ENCODE measurements around the gene PGC. TPM values are rescaled to one million over a fixed set of nuclear protein-coding genes. Genes with fewer than 3 reads are reported as not detected.
A peak's percentile ranks its signal among the peaks of the same experiment; 100 is the strongest.

PGC gene
- total RNA-seq, 1 donor from 2014 or later: not detected

DNA sequence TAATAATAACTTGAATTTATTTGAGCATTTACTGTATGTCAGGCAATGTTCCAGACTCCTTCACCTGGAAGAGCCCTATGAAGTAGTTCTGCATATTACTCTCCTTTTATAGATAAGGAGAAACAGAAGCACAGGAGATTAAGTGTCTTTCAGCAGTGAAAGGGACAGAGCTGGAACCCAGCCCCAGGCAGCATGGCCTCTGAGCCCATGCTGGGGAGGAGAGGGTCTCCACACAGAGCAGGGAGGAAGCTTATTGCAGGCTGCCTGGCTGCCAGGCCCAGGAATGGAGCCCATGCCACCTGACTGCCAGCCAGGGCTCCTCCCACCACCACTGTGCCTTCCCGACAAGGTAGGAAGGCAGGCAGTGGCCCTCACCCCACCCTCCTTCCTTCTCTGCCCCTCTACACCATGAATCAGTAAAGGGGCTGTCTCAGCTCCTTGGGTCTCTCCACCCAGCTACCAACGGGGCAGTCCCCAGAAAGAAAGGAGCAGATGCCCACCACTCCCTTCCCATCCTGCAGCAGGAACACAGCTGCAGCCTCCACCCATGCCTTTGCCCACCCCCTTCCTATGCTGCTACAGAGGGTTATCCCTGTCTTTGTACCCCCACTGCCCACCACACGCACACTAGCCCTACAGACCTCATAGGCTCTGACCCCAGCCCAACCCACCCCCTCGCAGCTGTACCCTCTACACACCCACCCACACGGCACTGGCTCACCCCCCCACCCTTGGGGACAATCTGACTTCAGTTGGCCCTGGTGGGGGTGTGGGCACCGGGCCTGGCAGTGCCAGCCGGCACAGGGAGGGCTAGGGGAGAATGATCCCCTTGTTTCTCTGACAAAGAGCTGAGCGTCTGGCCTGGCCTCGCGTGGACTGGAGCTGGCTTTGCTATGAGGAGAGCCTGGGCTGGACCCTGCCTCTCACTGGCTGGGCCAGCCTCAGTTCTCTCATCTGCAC lies 53.6 kb downstream of the PGC start:
- ATAC-seq (ENCODE audit: poor library complexity) (peak; percentile 60), DNase-seq (peak; percentile 45)
- intact Hi-C loops (cut with DNase I): no loop called here

DNA sequence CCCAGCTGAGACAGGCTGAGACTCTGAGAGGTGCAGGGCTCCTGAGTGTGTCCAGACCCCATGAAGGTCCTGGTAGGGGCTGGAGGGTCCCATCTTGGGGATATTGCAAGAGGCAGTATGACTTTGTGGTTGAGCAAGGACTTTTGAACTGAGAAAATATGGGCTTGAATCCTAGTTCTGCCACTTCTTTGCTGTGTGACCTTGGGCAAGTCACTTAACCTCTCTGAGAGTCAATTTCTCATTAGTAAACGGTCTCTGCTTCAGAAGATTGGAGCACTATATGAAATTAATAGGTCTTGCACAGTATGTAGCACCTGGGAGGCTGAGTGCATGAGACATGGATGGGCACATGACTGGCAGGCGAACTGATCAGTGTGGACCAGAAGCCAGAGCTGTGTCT lies 54.5 kb downstream of the PGC start:
- ATAC-seq (ENCODE audit: poor library complexity): no peak
- intact Hi-C loops (cut with DNase I): no loop called here
- no peak for DNase-seq

DNA sequence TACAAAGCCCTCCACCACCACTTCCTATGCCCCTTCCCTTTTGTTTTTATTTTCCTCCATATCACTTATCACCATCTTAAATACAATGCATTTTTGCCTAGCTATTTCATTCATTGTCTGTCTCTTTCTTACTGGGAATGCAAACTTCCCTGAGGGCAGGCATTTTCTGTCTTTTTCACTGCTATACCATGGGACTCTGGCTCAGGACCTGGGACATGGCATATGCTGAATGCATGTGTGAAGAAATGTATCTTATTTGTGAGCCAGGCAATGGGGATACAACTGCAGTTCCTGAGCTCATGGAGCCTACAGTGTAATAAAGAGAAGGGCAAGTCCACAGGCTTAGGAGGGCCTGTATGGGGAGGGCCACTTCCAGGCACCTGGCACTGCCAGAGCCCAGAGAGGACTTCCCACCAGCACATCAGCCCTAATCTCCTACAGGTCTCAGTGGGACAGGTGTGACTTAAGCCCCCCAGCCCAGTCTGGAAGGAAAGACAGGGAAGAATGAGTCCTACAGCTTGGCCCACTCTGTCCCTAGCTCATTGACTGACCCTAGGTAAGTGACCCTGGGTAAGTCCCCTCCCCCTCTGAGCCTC lies 55.0 kb downstream of the PGC start:
- ATAC-seq (ENCODE audit: poor library complexity) (no peak), DNase-seq (peak; percentile 18)
- intact Hi-C loops (cut with DNase I): no loop called here

DNA sequence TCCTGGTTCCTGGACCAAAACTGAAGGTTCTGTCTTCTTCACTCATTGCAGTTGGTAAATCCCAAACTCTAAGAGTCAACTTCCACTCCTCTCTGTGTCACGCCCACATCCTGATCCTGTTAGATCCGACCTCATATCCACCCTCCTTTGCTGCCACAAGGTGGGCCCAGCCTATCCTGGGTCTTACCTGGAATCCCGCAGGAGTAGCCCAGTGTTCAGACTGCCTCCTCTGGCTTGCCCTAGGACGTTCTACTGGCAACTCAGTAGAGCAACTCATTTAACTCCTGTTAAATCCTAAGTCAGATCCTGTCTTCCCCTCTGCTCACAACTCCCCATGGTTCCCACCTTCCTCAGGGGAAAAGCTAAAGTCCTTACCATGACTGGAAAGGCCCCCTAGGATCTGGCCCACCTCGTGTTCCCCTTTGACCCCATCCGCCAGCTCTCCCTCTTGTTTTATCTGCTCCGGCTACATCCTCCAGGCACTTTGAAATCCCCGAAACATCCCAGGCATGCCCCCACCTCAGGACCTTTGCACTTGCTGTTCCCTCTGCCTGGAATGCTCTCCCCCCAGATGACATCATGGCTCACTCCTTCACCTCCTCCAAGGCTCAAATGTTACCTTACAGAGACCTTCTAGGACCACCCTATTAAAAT lies 55.6 kb downstream of the PGC start:
- no peak for ATAC-seq (ENCODE audit: poor library complexity)
- intact Hi-C loops (cut with DNase I): no loop called here

DNA sequence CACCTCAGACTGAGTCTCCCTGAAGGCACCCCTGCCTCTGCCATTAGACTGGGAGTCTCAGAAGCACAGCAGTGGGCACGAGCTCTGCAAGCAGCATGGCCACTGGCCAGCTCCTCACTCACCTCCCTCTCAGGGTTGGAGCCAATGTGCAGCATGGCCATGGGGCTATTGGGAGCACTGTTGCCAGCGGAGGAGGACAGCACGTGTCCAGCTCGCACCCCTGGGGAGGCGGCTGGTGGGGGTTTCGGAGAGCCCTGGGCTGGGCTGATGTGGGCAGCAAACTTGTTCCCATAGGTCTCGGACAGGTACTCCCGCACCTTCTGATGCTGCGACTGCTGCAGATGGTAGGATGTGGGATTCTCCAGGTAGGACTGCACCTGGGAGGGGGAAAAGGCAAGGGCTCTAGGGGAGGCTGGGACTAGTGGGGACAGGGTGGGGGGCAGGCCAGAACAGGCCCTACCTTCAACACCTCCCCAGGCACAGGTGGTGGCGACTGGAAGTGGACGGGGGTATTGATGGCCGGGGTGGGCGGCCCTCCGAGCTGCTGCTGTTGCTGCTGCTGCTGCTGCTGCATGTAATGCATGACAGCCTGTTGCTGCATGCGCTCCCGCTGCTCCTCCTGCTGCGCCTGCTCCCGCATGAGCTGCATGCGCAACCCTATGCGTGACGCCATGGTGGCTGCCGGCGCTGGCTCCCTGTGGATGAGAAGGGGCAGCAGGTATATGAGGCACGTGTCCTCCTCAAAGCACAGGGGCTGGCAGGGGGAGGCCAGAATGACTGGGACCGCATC lies 56.5 kb downstream of the PGC start:
- intact Hi-C loops (cut with DNase I): no loop called here
- no peak for ATAC-seq (ENCODE audit: poor library complexity)
- peak; percentile 38 for DNase-seq

More for the DNA sequence above, 55.6 kb downstream of the PGC start:
- peak; percentile 30 for DNase-seq

DNA sequence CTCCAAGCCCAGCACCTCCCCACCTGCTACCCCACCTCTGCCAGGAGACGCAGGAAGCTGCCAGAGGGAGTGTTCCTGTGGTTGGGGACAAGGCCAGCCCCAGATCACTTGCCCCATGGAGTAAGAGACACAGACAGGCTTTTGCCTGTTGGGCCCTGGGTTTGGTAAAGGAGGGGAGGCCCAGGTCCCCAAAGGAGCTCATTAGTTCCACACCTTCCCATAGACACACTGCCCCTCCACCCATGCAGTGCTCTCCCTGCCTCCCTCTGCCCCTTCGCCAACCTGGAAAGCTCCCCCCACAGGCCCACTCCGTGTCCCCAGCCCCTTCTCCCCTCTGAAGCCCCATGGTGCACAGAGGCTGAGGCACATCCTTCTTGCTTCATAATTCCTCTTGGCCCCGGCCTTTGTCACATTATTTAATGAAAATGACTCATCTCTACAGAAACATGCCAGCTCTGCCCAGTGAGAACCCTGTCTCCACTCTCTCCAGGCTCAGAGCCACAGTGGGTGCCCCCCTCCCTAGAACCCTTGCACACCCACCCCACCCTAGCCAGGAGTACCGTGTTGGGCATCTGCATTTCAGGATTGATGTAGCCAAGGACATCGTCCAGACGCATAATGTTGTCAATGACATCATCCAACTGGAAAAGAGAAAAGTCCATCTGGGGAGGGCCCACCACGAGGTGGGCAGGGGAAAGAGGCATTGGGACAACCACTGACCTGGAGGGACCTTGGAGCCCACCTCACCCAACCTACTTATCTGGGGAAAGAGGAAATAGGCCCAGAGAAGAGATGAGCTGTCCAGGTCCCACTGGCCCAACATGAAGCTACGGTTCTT lies 57.8 kb downstream of the PGC start:
- DNase-seq (peak; percentile 26), ATAC-seq (ENCODE audit: poor library complexity) (no peak)
- intact Hi-C loops (cut with DNase I): loop anchor here (10.0 kb wide), 1 partner anchor 225 kb away; no protein-coding TSS in a partner anchor

DNA sequence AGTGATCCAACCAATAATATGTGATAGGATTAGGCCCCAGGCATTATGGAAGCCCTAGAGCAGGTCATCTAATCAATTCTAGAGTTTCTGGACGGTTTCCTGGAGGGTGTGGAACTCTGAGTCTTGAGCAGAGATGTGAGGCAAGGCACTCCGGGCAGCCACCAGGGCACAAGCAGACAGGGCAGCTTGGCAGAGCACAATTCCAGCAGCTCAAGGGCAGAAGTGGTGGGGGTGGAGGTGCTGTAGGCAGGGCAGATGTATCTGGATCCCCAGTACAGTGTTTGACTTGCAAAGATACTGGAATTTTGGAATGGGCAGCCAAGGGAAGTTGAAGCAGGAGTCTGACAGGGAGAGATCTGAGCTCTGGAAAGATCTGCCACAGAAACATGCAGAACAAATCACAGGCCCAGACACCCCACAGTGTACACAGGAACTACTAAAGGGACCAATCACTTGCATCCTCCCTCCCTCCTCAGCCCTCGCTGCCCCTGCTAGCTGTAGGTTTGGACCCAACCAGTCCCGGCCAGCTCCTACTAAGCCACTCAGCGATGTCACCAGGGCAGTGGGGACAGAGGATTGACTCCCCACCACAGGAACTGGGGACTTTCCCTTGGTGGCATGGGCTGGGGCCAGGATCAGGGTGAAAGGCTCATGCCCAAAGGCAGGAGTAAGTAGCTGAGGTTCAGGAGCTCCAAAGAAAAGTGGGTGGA lies 58.8 kb downstream of the PGC start:
- DNase-seq (peak; percentile 36), ATAC-seq (ENCODE audit: poor library complexity) (peak; percentile 9)
- intact Hi-C loops (cut with DNase I): loop anchor here (10.0 kb wide), 1 partner anchor 224 kb away; no protein-coding TSS in a partner anchor

DNA sequence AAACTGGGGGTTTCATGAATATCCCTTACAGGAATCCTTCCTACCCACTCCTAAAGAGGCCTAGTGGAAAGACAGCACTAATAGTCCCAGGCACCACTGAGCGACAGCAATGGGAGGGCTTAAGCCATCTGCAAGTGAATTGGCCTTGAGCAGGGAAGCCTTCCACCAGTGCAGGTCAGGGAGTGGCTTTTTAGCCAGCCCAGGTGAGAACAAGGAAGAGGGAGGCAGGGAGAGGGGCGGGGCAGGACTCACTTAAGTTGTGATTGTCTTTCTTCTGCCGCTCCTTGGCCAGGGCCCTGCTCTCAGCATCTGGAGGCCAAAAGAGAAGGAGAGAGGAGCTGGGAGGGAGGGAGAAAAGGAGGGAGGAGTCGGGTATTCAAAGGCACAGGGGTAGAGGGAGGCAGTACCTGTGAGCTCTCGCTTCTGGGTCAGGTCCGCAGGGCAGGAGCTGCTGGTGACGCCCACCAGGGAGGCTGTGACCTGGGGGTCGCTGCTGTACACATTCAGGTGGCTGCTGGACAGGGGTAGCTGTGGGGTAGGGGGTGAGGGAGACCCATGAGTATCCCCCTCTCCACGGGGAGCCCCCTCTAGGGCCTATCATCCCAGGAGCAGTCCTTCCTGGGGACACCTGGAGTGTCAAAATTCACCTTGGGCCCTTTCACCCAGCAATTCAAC lies 59.6 kb downstream of the PGC start:
- intact Hi-C loops (cut with DNase I): loop anchor here (10.0 kb wide), 1 partner anchor 223 kb away; no protein-coding TSS in a partner anchor
- DNase-seq (peak; percentile 27), ATAC-seq (ENCODE audit: poor library complexity) (no peak)

Other genes with a start within 250 kb of the PGC start
- 14.4 TPM for gene FOXP4, start 201.0 kb downstream of the PGC start, total RNA-seq
- gene MDFI, start 108.9 kb downstream of the PGC start, total RNA-seq: 1.1 TPM
- gene TFEB, start 11.8 kb downstream of the PGC start, total RNA-seq: 40.7 TPM
- gene FRS3, start 32.5 kb upstream of the PGC start, total RNA-seq: 4.8 TPM
- 4.0 TPM for gene PRICKLE4, start 33.4 kb upstream of the PGC start, total RNA-seq
- gene TOMM6, start 40.3 kb upstream of the PGC start, total RNA-seq: 218 TPM
- 1.2 TPM for gene USP49, start 148.0 kb upstream of the PGC start, total RNA-seq
- gene MED20, start 173.7 kb upstream of the PGC start, total RNA-seq: 19.8 TPM
- gene BYSL, start 174.1 kb upstream of the PGC start, total RNA-seq: 9.0 TPM
- 42.3 TPM for gene CCND3, start 194.4 kb upstream of the PGC start, total RNA-seq